ENCODE data around the gene RNF213.

Gene RNF213

GRCh38 chr17:80421381-80422090 is 160.9 kb downstream of the RNF213 start:
- no peak for DNase-seq (ENCODE audit: low spot score)

- DNase-seq (ENCODE audit: low spot score), result no peak
These were observed 161.6 kb downstream of the RNF213 start for GRCh38 chr17:80422276-80422675.

GRCh38 chr17:80422981-80423380 is 162.3 kb downstream of the RNF213 start:
- DNase-seq (ENCODE audit: low spot score), result no peak

DNA sequence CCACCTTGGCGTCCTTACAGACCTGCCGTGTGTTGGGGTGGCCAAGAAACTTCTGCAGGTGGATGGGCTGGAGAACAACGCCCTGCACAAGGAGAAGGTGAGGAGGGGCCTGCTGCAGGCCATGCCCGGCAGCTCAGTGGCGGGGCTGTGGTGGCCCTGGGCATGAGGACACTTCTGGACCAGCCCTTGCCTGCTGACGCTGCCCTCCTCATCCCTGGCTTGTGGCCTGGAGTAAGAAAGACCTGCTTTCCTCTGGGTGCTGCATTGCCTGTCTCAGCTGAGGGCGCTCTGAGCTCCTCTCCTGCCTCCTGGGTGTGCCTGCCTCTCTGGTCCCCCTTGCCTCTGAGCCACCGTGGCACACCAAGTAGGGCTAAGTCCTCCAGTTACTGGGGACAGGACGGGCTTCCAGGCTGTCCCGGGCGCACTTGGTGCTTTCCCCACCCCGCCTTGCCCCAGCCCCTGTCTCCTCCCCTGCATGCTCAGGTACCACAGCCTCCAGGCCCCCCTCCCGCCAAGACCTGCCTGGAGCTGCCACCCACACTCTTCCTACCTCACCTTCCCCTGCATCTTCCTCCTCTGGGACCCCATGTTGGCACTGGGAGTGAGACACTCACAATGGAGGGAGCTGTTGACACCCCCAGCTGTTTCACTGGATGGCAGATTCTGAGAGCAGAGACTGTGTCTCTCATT is 163.0 kb downstream of the RNF213 start:
- no peak for DNase-seq (ENCODE audit: low spot score)

DNA sequence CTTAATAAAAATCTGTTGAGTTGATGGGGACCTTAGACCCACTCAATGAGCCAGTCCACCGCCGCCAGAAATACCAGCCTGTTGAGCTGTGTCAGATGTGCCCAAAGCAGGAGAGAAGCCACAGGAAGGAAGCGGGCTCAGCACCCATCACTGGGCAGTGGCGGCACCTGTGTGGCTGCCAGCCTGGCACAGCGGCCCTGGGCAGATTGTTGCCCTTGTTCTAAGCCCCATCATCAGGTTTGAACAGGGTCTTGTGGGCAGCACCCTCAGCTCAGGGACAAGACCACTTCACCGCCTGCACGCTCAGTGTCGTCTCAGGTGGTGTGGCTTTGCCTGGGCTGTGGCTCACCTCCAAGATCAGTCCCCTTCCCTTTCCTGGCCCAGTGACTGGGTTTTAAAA is 163.6 kb downstream of the RNF213 start:
- no peak for DNase-seq (ENCODE audit: low spot score)

DNA sequence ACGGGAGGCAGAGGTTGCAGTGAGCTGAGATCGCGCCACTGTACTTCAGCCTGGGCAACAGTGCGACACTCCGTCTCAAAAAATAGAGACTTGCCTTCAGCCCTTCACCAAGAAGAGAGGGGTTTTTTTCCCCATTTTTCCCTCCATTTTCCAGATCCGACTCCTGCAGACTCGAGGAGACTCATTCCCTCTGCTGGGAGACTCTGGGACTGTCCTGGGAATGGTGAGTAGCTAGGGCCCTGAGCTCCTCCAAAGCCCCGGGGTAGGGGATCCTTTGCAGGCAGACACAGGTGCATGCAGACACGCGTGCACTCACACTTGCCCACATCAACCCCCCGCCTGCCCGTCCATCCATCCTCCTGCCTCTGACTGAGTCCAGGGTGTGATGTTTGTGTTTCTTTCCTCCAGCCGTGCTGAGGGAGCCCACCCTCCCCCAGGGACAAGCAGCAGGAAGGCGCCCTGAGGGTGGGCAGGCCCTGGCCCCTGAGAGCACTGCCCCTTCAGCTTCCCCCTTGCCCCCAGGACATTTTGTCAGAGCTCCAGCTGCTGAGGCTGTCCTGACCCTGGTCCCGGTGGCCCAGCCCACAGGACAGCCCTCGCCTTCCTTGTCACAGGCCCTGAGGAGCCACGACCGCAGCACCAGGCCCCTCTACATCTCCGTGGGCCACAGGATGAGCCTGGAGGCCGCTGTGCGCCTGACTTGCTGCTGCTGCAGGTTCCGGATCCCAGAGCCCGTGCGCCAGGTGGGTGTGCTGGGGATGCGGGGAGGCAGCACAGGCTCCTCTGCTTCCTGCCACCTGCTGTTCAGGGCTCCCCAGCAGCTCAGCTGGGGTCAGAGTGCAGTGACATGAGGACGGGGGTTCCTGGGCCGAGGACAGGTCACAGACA is 164.5 kb downstream of the RNF213 start:
- DNase-seq (ENCODE audit: low spot score), result no peak

- no peak for DNase-seq (ENCODE audit: low spot score)
These were observed 165.3 kb downstream of the RNF213 start for GRCh38 chr17:80425835-80426426.

- peak; percentile 71 for DNase-seq (ENCODE audit: low spot score)
These were observed 166.1 kb downstream of the RNF213 start for GRCh38 chr17:80426671-80427326.

- no peak for DNase-seq (ENCODE audit: low spot score)
These were observed 167.0 kb downstream of the RNF213 start for GRCh38 chr17:80427366-80428282.

GRCh38 chr17:80428363-80428762 is 167.7 kb downstream of the RNF213 start:
- DNase-seq (ENCODE audit: low spot score), result no peak

- DNase-seq (ENCODE audit: low spot score), result no peak
These were observed 168.1 kb downstream of the RNF213 start for GRCh38 chr17:80428796-80429195.

DNA sequence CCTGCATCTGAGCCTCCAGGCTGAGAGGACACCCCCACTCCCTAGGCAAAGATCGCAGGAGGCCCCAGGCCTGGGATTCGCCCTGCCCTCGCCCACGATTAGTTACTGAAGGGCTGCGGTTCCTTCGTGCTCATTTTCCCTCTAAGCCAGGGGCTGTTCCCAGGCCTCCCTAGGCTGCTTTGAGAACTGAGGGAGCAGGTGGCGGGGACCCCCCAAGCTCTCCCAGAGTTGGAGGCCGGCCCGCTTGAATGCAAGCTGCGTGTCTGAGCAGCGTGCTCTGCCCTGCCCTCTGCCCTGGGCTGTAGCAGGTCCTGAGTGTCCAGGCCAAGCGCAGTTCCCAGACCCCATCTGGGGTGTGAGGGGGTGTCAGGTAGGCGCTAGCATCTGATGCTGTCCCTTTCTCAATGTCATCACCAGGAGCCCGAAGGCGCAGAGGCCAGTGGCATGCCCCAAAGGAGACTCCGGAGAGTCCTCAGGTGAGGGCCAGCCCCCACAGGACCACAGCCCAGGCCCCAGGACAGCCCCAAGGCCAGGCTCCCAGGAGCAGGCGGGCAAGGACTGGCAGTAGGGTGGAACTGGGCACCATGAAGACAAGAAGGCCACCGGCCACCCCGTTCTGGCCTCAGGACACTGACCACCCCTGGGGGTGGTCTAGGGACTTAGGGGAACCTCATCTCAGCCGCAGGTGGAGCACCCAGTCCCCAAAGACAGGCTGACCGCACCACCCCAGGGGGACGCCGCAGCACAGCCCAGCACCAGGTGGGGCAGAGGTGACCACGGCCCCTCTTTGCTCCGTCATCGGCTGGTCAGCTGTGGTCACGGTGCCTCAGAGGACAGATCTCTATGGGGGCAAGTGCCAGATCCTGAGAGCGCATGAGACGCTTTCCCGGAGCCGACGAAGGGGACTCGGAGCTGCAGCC is 169.0 kb downstream of the RNF213 start:
- DNase-seq (ENCODE audit: low spot score), result no peak

DNA sequence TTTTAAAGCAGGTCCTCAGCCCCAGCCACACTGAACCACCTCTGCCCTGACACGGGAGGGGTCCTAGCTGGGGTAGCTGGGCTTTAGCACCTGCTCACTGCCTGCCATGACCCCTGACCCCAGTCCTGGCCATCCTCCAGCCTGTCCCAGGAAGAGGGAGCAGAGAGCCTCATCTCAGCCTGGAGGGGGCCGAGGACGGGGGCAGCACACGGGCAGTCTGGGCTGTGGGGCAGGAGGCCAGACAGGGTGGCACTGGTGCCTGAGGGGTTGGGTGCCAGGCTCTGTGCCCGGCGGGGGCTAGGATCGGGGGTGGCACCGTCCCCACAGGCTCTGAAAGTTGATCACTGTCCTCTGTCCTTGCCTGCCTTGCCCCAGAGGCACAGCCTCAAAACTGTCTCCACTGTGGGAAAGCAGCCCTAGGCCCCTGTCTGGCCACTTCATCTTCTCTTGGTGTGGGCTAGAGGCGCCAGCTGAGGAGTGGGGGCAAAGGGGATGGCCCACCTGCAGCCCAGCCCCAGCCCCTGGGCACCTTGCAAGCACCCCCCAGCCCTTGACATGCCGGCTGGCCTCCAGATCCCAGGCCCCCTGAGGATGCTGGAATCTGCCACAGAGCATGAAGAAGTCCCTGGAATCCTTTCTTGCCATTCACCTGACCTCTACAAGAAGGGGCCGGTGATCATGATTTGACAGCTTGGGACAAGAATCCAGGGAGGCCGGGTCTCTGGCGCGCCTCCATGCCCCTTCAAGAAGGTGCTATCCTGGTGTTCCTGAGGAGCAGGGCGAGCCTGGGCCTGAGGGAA is 170.0 kb downstream of the RNF213 start:
- no peak for DNase-seq (ENCODE audit: low spot score)

DNA sequence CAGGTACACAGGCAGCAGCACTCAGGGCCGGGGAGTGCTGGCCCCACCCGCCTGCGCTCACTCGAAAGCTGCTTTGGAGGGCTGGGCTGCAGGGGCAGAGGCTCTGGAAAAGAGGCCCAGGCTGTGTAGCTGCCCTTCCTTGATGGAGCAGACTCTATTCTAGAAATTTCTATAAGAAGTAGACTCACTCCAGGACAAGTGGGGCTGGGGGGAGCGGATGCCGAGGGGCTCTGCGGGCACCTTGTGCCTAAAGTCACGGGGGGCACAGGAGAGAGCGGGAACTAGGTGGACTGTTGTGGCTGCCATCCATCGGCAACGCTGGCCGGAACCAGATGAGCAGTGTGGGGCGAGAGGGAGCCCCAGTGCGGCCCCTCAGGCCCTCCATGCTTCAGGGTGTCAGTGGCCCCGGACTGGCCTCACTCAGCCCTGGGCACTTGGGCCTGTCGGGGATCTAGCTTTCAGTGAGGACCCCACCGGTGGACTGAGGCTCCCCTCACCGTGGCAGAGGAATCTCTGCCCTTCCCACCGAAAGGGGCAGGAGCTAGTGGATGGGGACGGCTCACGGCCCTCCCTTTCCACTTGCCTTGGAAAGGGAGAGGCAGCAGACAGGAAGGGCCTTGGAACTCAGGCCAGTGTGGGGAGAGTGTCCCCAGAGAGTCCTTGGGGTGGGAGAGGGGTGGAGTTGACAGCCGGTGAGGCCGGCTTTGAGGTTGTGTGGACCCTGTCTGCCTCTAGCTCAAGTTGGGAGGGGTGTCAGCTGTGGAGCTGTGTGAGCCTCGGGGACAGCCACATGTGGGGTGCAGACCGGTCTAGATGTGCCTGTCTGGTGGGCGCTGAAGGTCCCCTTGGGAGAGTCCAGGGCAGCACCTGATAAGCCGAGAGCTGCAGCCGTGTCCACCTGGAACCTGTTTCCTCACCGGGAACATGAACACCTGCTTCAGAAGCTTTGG is 170.9 kb downstream of the RNF213 start:
- no peak for DNase-seq (ENCODE audit: low spot score)

DNA sequence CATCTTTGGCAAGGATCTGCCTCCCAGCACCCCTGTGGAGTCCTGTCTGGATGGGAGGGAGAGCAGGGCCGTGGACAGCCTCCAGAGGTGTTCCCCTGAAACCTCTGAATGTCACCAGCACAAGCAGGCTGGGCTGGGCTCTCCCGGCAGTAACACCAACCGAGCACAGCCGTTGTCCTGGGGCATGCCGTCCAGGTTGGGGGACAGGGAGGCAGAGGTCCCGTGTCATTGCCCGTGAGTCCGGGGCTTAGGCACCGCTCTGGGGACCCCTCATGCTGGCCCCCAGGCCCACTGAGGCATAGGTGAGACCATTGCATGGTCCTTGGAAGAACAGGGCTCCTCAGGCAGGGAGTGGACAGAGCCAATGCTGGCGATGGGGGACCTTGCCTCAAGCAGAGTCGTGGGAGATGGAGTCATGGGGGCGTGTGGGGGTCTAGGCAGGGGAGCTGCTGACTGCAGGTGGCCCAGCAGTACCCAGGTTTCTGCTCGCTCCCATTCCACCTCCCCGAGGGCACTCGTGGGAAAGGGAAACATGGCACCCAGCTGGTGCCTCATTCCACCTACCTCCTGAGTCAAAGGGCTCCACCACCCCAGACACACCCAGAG is 171.8 kb downstream of the RNF213 start:
- no peak for DNase-seq (ENCODE audit: low spot score)

DNA sequence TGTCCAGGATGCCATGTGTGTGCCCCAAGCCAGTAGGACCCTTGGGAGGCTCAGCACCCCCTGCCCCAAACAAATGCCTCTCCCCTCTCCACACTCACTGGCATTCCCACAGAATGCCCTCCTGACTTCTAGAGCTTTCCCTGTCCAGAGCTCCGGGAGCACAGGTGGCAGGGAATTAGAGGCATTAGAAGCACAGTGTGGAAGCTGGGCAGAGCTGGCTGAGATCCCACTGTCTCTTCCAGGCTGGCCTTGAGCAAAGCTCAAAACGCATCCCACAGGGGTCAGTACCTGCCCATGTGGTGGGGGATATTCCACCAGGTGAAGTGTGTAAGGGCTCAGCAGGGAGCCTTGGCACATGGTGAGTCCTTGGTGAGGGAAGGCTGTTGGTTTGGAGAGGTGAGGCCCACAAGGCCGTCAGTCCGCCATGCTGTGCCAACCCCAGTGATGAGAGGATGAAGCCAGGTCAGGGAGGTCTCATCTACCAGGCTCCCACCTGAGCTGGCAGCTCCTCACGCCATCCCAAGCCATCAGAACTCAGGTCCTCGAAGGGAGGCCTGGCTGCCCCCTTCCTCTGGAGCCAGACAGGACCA is 172.4 kb downstream of the RNF213 start:
- DNase-seq (ENCODE audit: low spot score), result no peak
